GM11168 (cell line): ENCODE data around the gene USF2.

Experiments
- in situ Hi-C: fragments of 300-500 bp; cut with MboI; formaldehyde crosslinking; loops from one replicate; pipeline ENCODE4 v1.12.0; 2022; ENCODE audit warnings: low sequenced_read_pairs; ENCODE audit not compliant: unreplicated experiment

Gene USF2

GRCh38 chr19:35265126-35265899 is 3.4 kb upstream of the USF2 start:
- in situ Hi-C loops, result no loop called here

GRCh38 chr19:35265900-35266519 is 2.8 kb upstream of the USF2 start:
- in situ Hi-C loops, result no loop called here

GRCh38 chr19:35266520-35267352 is 2.0 kb upstream of the USF2 start:
- in situ Hi-C loops, result no loop called here

GRCh38 chr19:35267353-35267817 is 1.4 kb upstream of the USF2 start:
- in situ Hi-C loops, result no loop called here

GRCh38 chr19:35267818-35268535 is 785 bp upstream of the USF2 start:
- in situ Hi-C loops, result no loop called here

- in situ Hi-C loops, result no loop called here
Observed at GRCh38 chr19:35269438-35270117, 816 bp downstream of the USF2 start.

GRCh38 chr19:35270381-35270811 is 1.6 kb downstream of the USF2 start:
- in situ Hi-C loops, result no loop called here

- in situ Hi-C loops, result no loop called here
Observed at GRCh38 chr19:35271546-35271945, 2.8 kb downstream of the USF2 start.

- in situ Hi-C loops, result no loop called here
Observed at GRCh38 chr19:35272122-35272719, 3.5 kb downstream of the USF2 start.

GRCh38 chr19:35272954-35273649 is 4.3 kb downstream of the USF2 start:
- in situ Hi-C loops, result no loop called here

GRCh38 chr19:35273686-35274259 is 5.0 kb downstream of the USF2 start:
- in situ Hi-C loops, result no loop called here

GRCh38 chr19:35274323-35274722 is 5.6 kb downstream of the USF2 start:
- in situ Hi-C loops, result no loop called here

GRCh38 chr19:35276706-35277281 is 8.0 kb downstream of the USF2 start:
- in situ Hi-C loops, result no loop called here

- in situ Hi-C loops, result no loop called here
Observed at GRCh38 chr19:35278578-35279284, 10.0 kb downstream of the USF2 start.

- in situ Hi-C loops, result no loop called here
Observed at GRCh38 chr19:35279374-35279773, 10.6 kb downstream of the USF2 start.

- in situ Hi-C loops, result no loop called here
Observed at GRCh38 chr19:35279985-35280821, 11.4 kb downstream of the USF2 start.

GRCh38 chr19:35281303-35281702 is 12.5 kb downstream of the USF2 start:
- in situ Hi-C loops, result no loop called here
